ENCODE results near the gene IL20.

Gene IL20

GRCh38 chr1:206899717-206900116 is 34.3 kb downstream of the IL20 start:
- no peak for DNase-seq (ENCODE audit: extremely low read depth in 1 of 2, low read depth in 1 of 2)

DNA sequence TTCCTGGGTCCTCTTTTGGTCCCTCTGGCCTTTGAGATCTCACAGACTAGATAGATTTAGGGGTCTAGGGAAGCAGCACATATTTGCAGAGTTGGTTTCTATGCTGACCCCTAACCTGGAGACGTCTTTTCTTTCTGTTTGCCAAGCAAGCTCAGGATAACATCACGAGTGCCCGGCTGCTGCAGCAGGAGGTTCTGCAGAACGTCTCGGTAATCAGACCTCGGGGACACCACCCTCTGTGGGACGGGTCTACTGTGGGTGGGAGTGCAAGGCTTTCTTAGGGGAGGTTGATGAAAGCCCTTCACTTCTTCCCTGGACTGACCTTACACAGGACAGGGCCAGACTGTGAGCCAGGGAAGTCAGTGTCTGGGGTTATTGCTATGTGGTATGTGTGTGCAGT is 34.7 kb downstream of the IL20 start:
- DNase-seq (ENCODE audit: extremely low read depth in 1 of 2, low read depth in 1 of 2), result no peak

GRCh38 chr1:206901944-206902343 is 36.5 kb downstream of the IL20 start:
- DNase-seq (ENCODE audit: extremely low read depth in 1 of 2, low read depth in 1 of 2), result no peak

GRCh38 chr1:206902702-206903101 is 37.3 kb downstream of the IL20 start:
- DNase-seq (ENCODE audit: extremely low read depth in 1 of 2, low read depth in 1 of 2), result no peak

GRCh38 chr1:206903687-206904086 is 38.3 kb downstream of the IL20 start:
- no peak for DNase-seq (ENCODE audit: extremely low read depth in 1 of 2, low read depth in 1 of 2)

DNA sequence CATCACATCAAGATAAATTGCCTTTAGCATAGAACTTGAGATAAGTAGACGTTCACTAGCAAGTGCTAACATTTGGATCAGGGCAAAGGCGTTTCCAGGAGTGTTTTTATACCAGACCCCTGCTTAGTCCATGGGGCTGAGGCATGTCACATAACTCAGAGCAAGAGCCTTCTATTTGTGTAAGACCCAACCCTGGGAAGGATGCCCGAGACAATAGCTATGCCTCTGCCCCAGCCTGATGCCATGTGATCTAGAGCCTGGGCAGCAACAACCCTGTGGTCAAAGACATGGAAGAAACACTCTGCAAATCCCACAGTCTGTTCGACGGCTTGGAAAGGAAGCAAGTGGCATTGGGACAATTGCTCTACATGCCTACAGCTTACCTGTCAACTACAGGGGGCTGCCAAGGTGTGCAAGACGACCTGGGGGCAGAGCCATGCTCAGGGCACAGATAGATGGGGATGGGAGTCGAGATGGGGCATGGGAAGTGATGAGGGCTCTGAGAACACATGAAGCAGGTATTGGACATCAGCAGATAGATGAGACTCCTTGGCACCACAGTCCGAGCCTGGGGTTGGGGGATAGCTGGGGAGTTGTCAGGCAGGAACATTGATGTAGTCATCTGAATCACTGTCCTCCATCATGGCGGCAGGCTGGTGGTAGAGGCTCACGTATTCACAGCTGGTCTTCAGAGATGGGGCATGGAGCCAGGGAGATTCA is 39.2 kb downstream of the IL20 start:
- no peak for DNase-seq (ENCODE audit: extremely low read depth in 1 of 2, low read depth in 1 of 2)

- no peak for DNase-seq (ENCODE audit: extremely low read depth in 1 of 2, low read depth in 1 of 2)
These were observed 40.1 kb downstream of the IL20 start for GRCh38 chr1:206905295-206906164.

DNA sequence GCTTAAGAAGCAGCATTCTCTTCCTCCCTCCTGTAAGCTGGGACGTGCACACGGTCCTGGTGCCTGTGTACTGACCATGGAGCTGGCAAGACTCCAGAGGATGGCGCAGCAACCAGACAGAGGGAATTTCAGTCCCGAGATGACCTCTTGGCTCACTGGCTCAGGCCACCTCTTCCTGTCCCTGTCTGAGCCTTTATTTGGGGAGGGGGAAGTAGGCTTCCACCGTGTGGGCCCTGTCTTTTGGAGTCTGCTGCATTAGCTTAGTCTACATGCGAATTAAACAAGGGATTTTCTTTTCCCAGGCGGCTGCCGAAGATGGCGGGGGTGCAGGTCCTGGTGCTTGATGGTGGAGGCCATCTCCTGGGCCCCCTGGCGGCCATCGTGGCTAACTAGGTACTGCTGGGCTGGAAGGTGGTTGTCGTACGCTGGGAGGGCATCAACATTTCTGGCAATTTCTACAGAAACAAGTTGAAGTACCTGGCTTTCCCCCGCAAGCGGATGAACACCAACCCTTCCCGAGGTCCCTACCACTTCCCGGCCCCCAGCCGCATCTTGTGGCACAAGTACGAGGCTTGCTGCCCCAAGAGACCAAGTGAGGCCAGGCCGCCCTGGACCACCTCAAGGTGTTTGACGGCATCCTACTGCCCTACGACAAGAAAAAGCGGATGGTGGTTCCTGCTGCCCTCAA is 42.0 kb downstream of the IL20 start:
- no peak for DNase-seq (ENCODE audit: extremely low read depth in 1 of 2, low read depth in 1 of 2)

DNA sequence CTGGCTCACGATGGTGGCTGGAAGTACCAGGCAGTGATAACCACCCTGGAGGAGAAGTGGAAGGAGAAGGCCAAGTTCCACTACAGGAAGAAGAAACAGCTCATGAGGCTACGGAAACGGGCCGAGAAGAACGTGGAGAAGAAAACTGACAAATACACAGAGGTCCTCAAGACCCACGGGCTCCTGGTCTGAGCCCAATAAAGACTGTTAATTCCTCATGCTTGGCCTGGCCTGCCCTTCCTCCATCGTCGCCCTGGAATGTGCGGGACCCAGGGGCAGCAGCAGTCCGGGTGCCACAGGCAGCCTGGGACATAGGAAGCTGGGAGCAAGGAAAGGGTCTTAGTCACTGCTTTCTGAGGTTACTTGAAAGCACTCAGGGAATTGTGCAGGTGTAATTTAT is 42.6 kb downstream of the IL20 start:
- no peak for DNase-seq (ENCODE audit: extremely low read depth in 1 of 2, low read depth in 1 of 2)

- DNase-seq (ENCODE audit: extremely low read depth in 1 of 2, low read depth in 1 of 2), result peak in 1 of 2 donors; percentile 28
These were observed 43.9 kb downstream of the IL20 start for GRCh38 chr1:206909161-206909882.

DNA sequence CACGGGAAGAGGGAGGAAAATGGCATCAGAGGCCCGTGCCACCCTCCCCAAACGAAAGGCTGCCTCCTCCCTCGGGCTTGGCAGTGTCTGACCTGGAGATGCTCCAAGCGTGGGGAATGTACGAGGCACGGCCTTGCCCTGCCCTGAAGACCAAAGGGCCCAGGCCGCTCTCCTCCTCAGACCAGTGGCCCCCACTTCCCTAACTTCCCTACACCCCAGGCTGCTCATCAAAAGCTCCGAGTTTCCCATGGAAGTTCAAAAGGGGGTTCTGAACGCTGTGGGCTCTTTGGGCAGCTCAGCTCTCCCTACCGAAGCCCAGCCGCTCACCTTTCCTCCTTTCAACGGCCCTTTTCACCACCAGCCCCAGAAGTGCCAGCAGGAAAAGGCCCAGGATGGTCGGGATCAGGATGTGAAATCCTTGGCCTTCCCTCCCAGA is 44.5 kb downstream of the IL20 start:
- no peak for DNase-seq (ENCODE audit: extremely low read depth in 1 of 2, low read depth in 1 of 2)

DNA sequence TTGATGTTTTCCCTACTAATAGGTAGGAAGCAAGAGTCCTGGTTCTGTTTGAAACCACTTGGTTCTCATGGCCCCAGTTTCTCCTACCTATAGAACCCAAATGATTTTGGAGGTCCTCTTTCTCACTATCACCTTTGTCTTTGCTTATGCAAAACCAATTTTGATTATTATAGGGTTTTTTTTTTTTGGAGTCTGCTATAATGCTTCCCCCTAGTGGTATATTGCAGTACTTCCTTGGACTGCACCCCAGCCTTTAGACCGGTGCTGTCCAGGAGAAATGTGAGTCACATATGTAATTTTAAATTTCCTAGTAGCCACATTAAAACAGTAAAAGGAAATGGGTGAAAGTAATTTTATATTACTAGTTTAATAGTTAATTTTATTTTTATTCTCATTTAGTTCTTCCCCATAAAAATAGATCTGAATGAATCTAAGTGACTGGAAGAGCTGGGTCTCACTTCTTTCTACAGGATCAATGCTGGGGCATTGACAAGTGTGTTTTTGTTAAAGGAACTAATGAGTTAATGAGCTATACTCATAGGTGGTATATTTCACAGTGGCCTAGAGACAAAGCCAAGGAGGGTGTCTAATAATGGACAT is 45.7 kb downstream of the IL20 start:
- no peak for DNase-seq (ENCODE audit: extremely low read depth in 1 of 2, low read depth in 1 of 2)

DNA sequence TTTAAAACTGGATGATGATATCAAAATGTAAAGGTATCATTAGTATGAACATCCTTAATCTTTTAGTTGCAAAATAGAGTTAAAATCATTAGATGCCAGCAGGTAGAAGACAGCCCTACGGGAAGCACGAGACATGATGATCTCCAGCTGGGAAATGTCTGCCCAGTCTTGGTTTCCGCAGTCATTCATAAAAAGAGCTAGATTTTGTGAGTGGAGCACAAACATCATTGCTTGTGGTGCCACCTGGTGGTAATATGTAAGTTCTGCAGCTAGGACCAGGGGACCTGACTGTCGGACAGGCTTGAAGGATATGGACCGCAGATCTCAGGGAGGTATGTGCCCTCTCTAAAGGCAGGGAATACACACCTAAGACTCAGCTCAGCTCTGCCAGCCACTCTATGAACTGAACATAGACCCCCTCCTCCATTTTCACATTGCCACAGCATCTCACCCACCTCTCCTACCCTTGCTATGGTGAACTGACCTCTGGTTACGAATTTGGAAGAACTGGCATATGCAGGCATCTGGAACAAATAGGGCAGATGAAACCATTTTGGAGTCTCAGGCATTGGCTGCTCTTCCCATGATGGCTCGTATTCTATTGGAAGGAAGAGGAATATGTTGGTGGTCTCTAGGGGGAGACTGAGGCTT is 47.1 kb downstream of the IL20 start:
- peak in 1 of 2 donors; percentile 34 for DNase-seq (ENCODE audit: extremely low read depth in 1 of 2, low read depth in 1 of 2)

- no peak for DNase-seq (ENCODE audit: extremely low read depth in 1 of 2, low read depth in 1 of 2)
These were observed 48.5 kb downstream of the IL20 start for GRCh38 chr1:206913766-206914537.

- no peak for DNase-seq (ENCODE audit: extremely low read depth in 1 of 2, low read depth in 1 of 2)
These were observed 49.8 kb downstream of the IL20 start for GRCh38 chr1:206915030-206915735.

DNA sequence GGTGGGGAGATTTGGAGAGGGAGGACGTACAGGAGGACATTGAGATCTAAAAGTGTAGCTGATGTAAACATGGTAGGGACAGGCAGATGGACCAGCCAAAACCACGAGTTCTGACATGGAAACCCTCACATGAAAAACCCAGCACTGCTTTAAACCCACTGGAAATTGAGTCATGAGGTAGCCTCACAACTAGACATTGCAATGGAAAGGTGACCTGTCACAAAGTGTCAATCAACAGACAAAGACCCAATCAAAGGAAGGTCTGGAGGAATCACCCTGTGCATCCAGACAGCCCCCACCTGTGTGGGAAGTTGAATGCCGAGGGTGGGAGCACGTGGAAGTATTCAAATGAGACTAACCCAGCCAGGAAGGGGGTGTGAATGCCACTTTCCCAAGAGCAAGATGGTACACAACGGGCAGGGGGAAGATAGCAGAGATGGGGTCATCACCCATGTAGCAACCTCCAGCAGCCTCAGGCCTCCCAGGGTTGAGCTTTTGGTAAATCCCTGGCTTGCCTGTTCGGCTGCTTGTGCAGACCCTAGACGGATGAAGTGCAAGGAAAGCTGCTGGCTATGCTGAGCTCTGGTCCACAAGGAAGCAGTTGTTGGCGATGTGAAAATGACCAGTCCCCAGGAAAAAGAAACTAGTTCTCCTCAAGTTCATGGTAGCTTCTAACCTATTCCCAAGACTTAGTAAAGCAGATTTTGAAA is 50.7 kb downstream of the IL20 start:
- DNase-seq (ENCODE audit: extremely low read depth in 1 of 2, low read depth in 1 of 2), result no peak

- no peak for DNase-seq (ENCODE audit: extremely low read depth in 1 of 2, low read depth in 1 of 2)
These were observed 52.7 kb downstream of the IL20 start for GRCh38 chr1:206918076-206918475.
